NB4 (cell line): ENCODE data around the gene TRIML1.

Experiments used
- CTCF ChIP-seq: IDR thresholded peaks from one replicate; pipeline ENCODE4 v1.5.1; 2012; ENCODE audit warnings: low read depth, low read length
- MAX ChIP-seq: IDR thresholded peaks from 2 replicates; pipeline ENCODE4 v1.6.1; 2011; ENCODE audit warnings: low read depth, low read length
- POLR2A ChIP-seq: IDR thresholded peaks from 2 replicates; pipeline ENCODE4 v1.6.1; 2011; ENCODE audit warnings: mild to moderate bottlenecking; ENCODE audit not compliant: insufficient read length; ENCODE audit errors: extremely low read depth

DNA sequence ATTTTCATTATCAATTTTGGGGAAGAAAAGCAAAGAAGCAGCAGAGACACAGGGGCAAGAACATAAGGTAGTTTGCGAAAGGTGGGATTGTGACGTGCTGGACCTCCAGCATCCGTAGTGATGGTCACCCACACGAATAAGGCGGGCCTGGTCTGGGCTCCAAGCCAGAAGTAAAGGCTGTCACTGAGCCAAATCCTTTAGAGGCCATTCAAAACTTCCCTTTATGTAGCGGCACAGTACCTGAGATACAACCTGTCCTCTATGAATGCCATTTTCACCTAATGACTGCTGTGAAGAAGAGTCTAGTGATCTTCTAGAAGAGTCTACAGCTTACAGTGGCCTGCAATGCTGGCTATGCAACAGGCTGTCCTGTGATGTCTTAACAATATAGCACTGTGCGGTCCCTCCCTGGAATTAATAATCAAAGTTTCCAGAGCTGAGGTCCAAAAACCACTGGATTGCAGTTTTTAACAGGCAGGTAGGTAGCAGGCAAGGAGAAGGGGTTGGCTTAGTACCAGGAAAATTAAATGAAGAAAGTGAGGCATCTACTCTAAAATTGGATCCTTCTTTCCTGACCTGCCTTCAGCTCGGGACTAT lies 56.2 kb downstream of the TRIML1 start:
- no peak for TF ChIP-seq POLR2A
- TF ChIP-seq CTCF, result no peak
- no peak for TF ChIP-seq MAX
